Measurements from ENCODE around the gene CAMK4. TPM values are rescaled to one million over a fixed set of nuclear protein-coding genes. Genes with fewer than 3 reads are reported as not detected.

Gene CAMK4
- total RNA-seq, 1 experiment from 2014 or later, result 10.2 TPM

DNA sequence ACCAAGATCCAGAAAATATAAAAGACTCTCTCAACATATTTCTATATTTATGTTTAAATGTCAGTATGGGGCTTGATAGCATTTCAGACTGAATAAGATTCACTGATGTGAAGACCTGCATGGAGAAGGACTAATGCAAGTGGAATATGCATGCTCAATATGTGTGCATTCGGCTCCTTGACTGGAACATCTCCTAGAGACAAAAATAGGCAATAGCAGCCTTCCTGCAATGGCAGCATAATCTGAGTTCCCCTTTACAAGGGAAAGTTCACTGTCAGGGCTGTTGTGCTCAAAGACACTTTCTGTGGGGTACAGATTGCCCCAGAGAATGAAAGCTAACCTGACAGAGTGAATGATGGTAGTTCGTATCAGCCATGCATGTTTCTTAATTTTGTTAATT is 245.7 kb downstream of the CAMK4 start:
- no peak overlapping the region for H3K27ac ChIP-seq (ENCODE audit: low read depth, low read length)
- H3K79me2 ChIP-seq (ENCODE audit: insufficient read depth, low read length), result no peaks in the 10 kb centered on the region
- no peaks in the 10 kb centered on the region for H4K20me1 ChIP-seq (ENCODE audit: insufficient read depth)
- no peaks in the 10 kb centered on the region for H3K36me3 ChIP-seq (ENCODE audit: control insufficient read depth in 1 of 2, insufficient read depth in 2 of 2, low read length in 2 of 2)
- H2AFZ ChIP-seq (ENCODE audit: low read depth, low read length, poor library complexity, severe bottlenecking), result no peak overlapping the region
- no peak for DNase-seq (ENCODE audit: low read depth, low spot score)
- BruUV-seq (replicated peaks), result no TSS peak
- H3K9me2 ChIP-seq (ENCODE audit: insufficient read depth), result no peaks in the 10 kb centered on the region
- no peak overlapping the region for H3K9ac ChIP-seq (ENCODE audit: low read length)
- no peak overlapping the region for H3K4me2 ChIP-seq (ENCODE audit: low read length)
- H3K27me3 ChIP-seq (ENCODE audit: insufficient read depth, low read length), result no peaks in the 10 kb centered on the region
- ChIA-PET CTCF (no interaction called here), RAD21 (ENCODE audit: low non-redundant PET in 1 of 2, low total read pairs in 2 of 2, uncharacterized antibody in 2 of 2, unreplicated experiment in 2 of 2) (no interaction called here), POLR2A (no interaction called here)
- TF ChIP-seq, protein P1, sequence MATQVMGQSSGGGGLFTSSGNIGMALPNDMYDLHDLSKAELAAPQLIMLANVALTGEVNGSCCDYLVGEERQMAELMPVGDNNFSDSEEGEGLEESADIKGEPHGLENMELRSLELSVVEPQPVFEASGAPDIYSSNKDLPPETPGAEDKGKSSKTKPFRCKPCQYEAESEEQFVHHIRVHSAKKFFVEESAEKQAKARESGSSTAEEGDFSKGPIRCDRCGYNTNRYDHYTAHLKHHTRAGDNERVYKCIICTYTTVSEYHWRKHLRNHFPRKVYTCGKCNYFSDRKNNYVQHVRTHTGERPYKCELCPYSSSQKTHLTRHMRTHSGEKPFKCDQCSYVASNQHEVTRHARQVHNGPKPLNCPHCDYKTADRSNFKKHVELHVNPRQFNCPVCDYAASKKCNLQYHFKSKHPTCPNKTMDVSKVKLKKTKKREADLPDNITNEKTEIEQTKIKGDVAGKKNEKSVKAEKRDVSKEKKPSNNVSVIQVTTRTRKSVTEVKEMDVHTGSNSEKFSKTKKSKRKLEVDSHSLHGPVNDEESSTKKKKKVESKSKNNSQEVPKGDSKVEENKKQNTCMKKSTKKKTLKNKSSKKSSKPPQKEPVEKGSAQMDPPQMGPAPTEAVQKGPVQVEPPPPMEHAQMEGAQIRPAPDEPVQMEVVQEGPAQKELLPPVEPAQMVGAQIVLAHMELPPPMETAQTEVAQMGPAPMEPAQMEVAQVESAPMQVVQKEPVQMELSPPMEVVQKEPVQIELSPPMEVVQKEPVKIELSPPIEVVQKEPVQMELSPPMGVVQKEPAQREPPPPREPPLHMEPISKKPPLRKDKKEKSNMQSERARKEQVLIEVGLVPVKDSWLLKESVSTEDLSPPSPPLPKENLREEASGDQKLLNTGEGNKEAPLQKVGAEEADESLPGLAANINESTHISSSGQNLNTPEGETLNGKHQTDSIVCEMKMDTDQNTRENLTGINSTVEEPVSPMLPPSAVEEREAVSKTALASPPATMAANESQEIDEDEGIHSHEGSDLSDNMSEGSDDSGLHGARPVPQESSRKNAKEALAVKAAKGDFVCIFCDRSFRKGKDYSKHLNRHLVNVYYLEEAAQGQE (IDR thresholded peaks at IDR 0.05; ENCODE audit: low read depth), result no peak
- TF ChIP-seq ZFX (IDR thresholded peaks at IDR 0.05), result no peak
- no peaks in the 10 kb centered on the region for H3K4me1 ChIP-seq (ENCODE audit: control insufficient read depth in 1 of 2, insufficient read depth in 2 of 2, low read length in 2 of 2)
- no peaks in the 10 kb centered on the region for H3K9me3 ChIP-seq (ENCODE audit: control insufficient read depth in 1 of 2, insufficient read depth in 1 of 2, low read depth in 1 of 2, low read length in 2 of 2)
- peak; percentile 32; the same call in 1 of the 2 replicates for ATAC-seq
- no peak overlapping the region for H3K4me3 ChIP-seq (replicated peaks in 1 of 2; ENCODE audit: low read depth in 1 of 2, low read length in 2 of 2)
- intact Hi-C loops (cut with micrococcal nuclease), result no loop called here

DNA sequence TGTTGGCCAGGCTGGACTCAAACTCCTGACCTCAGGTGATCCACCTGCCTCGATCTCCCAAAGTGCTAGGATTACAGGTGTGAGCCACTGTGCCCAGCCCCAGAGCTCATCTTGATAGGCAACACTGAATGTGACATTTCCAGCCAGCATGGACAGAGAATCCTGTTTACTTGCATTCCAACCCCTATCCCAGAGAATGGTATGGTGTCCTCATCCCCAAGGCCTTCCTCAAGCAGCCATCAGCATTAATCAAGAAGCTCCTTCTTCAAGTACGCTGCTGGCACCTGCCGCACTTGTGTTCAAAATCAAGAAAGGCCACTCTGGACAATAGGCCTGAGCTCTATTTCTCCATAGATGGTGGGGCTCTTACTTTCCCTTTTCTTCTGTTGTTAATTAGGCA is 247.9 kb downstream of the CAMK4 start:
- Histone ChIP-seq H2AFZ (ENCODE audit: low read depth, low read length, poor library complexity, severe bottlenecking) (no peak overlapping the region), H3K4me2 (ENCODE audit: low read length) (no peak overlapping the region), H3K9ac (ENCODE audit: low read length) (no peak overlapping the region), H3K4me1 (ENCODE audit: control insufficient read depth in 1 of 2, insufficient read depth in 2 of 2, low read length in 2 of 2) (no peaks in the 10 kb centered on the region), H3K27me3 (ENCODE audit: insufficient read depth, low read length) (no peaks in the 10 kb centered on the region), H3K79me2 (ENCODE audit: insufficient read depth, low read length) (no peaks in the 10 kb centered on the region), H4K20me1 (ENCODE audit: insufficient read depth) (no peaks in the 10 kb centered on the region), H3K27ac (ENCODE audit: low read depth, low read length) (no peak overlapping the region), H3K9me3 (ENCODE audit: control insufficient read depth in 1 of 2, insufficient read depth in 1 of 2, low read depth in 1 of 2, low read length in 2 of 2) (no peaks in the 10 kb centered on the region), H3K36me3 (ENCODE audit: control insufficient read depth in 1 of 2, insufficient read depth in 2 of 2, low read length in 2 of 2) (no peaks in the 10 kb centered on the region), H3K4me3 (replicated peaks in 1 of 2; ENCODE audit: low read depth in 1 of 2, low read length in 2 of 2) (no peak overlapping the region), H3K9me2 (ENCODE audit: insufficient read depth) (no peaks in the 10 kb centered on the region)
- TF ChIP-seq FOSL1 (IDR thresholded peaks at IDR 0.05; ENCODE audit: low read depth), result no peak
- TF ChIP-seq SRF (IDR thresholded peaks at IDR 0.05; ENCODE audit: low read depth), result no peak
- no peak for TF ChIP-seq EZH2phosphoT487 (IDR thresholded peaks at IDR 0.05; ENCODE audit: borderline replicate concordance)
- no peak for TF ChIP-seq TCF7L2 (IDR thresholded peaks at IDR 0.05; ENCODE audit: borderline replicate concordance, extremely low read depth, insufficient read depth, insufficient read length)
- TF ChIP-seq ELF1 (IDR thresholded peaks at IDR 0.05; ENCODE audit: borderline replicate concordance, low read depth), result no peak
- intact Hi-C loops (cut with micrococcal nuclease), result no loop called here
- ATAC-seq (no peak), DNase-seq (ENCODE audit: low read depth, low spot score) (no peak)
- ChIA-PET POLR2A (no interaction called here), RAD21 (ENCODE audit: low non-redundant PET in 1 of 2, low total read pairs in 2 of 2, uncharacterized antibody in 2 of 2, unreplicated experiment in 2 of 2) (no interaction called here), CTCF (no interaction called here)
- no TSS peak for BruUV-seq (replicated peaks)

All from HCT116 (cell line).